ENCODE data around the gene ZNF219. TPM values are rescaled to one million over a fixed set of nuclear protein-coding genes. Genes with fewer than 3 reads are reported as not detected.
A peak's percentile ranks its signal among the peaks of the same experiment; 100 is the strongest.

Gene ZNF219
- total and polyA plus RNA-seq, 2 of the 13 experiments (the other 11 are each of a cell fraction or from before 2014, with no cell fraction given) = 34.5 to 36.6 TPM

DNA sequence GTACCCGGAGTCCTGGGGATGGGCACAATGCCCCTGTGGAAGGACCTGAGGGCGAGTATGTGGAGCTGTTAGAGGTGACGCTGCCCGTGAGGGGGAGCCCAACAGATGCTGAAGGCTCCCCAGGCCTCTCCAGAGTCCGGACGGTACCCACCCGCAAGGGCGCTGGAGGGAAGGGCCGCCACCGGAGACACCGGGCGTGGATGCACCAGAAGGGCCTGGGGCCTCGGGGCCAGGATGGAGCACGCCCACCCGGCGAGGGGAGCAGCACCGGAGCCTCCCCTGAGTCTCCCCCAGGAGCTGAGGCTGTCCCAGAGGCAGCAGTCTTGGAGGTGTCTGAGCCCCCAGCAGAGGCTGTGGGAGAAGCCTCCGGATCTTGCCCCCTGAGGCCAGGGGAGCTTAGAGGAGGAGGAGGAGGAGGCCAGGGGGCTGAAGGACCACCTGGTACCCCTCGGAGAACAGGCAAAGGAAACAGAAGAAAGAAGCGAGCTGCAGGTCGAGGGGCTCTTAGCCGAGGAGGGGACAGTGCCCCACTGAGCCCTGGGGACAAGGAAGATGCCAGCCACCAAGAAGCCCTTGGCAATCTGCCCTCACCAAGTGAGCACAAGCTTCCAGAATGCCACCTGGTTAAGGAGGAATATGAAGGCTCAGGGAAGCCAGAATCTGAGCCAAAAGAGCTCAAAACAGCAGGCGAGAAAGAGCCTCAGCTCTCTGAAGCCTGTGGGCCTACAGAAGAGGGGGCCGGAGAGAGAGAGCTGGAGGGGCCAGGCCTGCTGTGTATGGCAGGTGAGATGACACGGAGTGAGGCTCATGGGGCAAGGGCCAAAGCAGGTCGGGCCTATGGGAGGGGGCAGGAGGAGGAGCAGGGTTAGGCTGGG, 23.8 kb downstream of the ZNF219 start:
- ChIA-PET CTCF (ENCODE audit: low intra/inter-chr PET ratio, low total read pairs) (no interaction called here), POLR2A (interaction anchor here (0.9 to 1.8 kb wide), 6 partner anchors 9 to 59 kb away, joined by 3 to 8 read pairs (median 4); no protein-coding TSS in a partner anchor)
- no peaks in the 10 kb centered on the region for H4K20me1 ChIP-seq (ENCODE audit: insufficient read depth, low read length)
- ATAC-seq (no peak), FAIRE-seq (no peak), DNase-seq (ENCODE audit: low spot score) (no peak)
- H3K36me3 ChIP-seq (replicated peaks in 1 of 2; ENCODE audit: control insufficient read depth in 1 of 2, insufficient read depth in 2 of 2, low read length in 2 of 2) = peaks cover 29 to 53% of the 10 kb centered on the region in 2 experiments
- 91% methylated on average over 26 of the region's 26 CpGs for WGBS (ENCODE audit: low lambda C conversion rate)
- peaks cover 22% of the 10 kb centered on the region for H3K4me1 ChIP-seq (ENCODE audit: insufficient read depth, low read length)
- no peaks in the 10 kb centered on the region for H3K9me3 ChIP-seq (ENCODE audit: low read length)
- BruUV-seq (replicated peaks) = no TSS peak
- no peak overlapping the region for H3K9ac ChIP-seq (ENCODE audit: insufficient read depth, low read depth, low read length)
- no peak overlapping the region for H2AFZ ChIP-seq (ENCODE audit: low read length)
- TF ChIP-seq ZC3H13 (CRISPR knock-in tag; IDR thresholded peaks at IDR 0.05) (peak; percentile 88), ZNF768 (CRISPR knock-in tag; IDR thresholded peaks at IDR 0.05) (0 out of 2 replicates have a peak, but pooled peaks have one; percentile 25), AGO2 (optimal IDR thresholded peaks at IDR 0.05; ENCODE audit: low read depth, low read length) (peak; percentile 83), ZNF235 (CRISPR knock-in tag; IDR thresholded peaks at IDR 0.05; ENCODE audit: borderline replicate concordance) (no peak), KDM1A (CRISPR knock-in tag; IDR thresholded peaks at IDR 0.05) (no peak), ZNF350 (CRISPR knock-in tag; IDR thresholded peaks at IDR 0.05; ENCODE audit: borderline replicate concordance, low read depth) (0 out of 2 replicates have a peak, but pooled peaks have one; percentile 5), ZIK1 (CRISPR knock-in tag; IDR thresholded peaks at IDR 0.05; ENCODE audit: borderline replicate concordance, low read depth) (no peak), TMF1 (CRISPR knock-in tag; IDR thresholded peaks at IDR 0.05; ENCODE audit: low read depth) (0 out of 2 replicates have a peak, but pooled peaks have one; percentile 3), RBM22 (optimal IDR thresholded peaks at IDR 0.05; ENCODE audit: low read length) (peak; percentile 64), TEAD3 (CRISPR knock-in tag; optimal IDR thresholded peaks at IDR 0.05; ENCODE audit: borderline replicate concordance) (peak; percentile 12), SAFB2 (CRISPR knock-in tag; IDR thresholded peaks at IDR 0.05; ENCODE audit: borderline replicate concordance, low read depth) (0 out of 2 replicates have a peak, but pooled peaks have one; percentile 40), TP53 (CRISPR knock-in tag; conservative IDR thresholded peaks at IDR 0.05) (no peak), HIVEP1 (CRISPR knock-in tag; IDR thresholded peaks at IDR 0.05) (peak; percentile 31; the same call in 1 of the 2 replicates), AGO1 (IDR thresholded peaks at IDR 0.05; ENCODE audit: low read depth, low read length, poor library complexity, severe bottlenecking) (peak; percentile 26), RBFOX2 (IDR thresholded peaks at IDR 0.05; ENCODE audit: low read depth, low read length) (peak; percentile 63; the same call in 1 of the 2 replicates)
- TF ChIP-seq, protein P1, sequence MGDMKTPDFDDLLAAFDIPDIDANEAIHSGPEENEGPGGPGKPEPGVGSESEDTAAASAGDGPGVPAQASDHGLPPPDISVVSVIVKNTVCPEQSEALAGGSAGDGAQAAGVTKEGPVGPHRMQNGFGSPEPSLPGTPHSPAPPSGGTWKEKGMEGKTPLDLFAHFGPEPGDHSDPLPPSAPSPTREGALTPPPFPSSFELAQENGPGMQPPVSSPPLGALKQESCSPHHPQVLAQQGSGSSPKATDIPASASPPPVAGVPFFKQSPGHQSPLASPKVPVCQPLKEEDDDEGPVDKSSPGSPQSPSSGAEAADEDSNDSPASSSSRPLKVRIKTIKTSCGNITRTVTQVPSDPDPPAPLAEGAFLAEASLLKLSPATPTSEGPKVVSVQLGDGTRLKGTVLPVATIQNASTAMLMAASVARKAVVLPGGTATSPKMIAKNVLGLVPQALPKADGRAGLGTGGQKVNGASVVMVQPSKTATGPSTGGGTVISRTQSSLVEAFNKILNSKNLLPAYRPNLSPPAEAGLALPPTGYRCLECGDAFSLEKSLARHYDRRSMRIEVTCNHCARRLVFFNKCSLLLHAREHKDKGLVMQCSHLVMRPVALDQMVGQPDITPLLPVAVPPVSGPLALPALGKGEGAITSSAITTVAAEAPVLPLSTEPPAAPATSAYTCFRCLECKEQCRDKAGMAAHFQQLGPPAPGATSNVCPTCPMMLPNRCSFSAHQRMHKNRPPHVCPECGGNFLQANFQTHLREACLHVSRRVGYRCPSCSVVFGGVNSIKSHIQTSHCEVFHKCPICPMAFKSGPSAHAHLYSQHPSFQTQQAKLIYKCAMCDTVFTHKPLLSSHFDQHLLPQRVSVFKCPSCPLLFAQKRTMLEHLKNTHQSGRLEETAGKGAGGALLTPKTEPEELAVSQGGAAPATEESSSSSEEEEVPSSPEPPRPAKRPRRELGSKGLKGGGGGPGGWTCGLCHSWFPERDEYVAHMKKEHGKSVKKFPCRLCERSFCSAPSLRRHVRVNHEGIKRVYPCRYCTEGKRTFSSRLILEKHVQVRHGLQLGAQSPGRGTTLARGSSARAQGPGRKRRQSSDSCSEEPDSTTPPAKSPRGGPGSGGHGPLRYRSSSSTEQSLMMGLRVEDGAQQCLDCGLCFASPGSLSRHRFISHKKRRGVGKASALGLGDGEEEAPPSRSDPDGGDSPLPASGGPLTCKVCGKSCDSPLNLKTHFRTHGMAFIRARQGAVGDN (CRISPR knock-in tag; IDR thresholded peaks at IDR 0.05) = peak; percentile 27
- H3K27me3 ChIP-seq (ENCODE audit: control insufficient read depth in 1 of 2, insufficient read depth in 2 of 2, low read length in 2 of 2) = peaks cover 0 to 3% of the 10 kb centered on the region in 2 experiments; a peak in 1 of 5 replicates
- H3K27ac ChIP-seq (ENCODE audit: extremely low read length, insufficient read depth, low read length) = no peak overlapping the region
- in situ Hi-C loops (cut with HindIII; ENCODE audit: extremely low pct_ligation_motif_present, low pct_unique_long_range_greater_than_20kb) (no loop called here), intact Hi-C loops (cut with micrococcal nuclease; ENCODE audit: unreplicated experiment) (no loop called here)
- H3K4me2 ChIP-seq (ENCODE audit: low read depth, low read length) = no peak overlapping the region
- H3K4me3 ChIP-seq (replicated peaks in 1 of 3; ENCODE audit: insufficient read depth in 1 of 3, low read depth in 2 of 3, low read length in 3 of 3) = no peak overlapping the region
- H3K79me2 ChIP-seq (ENCODE audit: insufficient read depth, low read length) = peaks cover 6% of the 10 kb centered on the region

Data from HepG2 (cell line).